Neuronal stem cell (in vitro differentiated cells): ENCODE measurements around the gene SOSTDC1.

Source experiments
- DNase-seq: peaks from one replicate; pipeline ENCODE4 v3.0.0-alpha.2; 2013; ENCODE audit warnings: low spot score
- H2AFZ ChIP-seq: one replicate; pipeline ENCODE4 v1.6.1; 2013; ENCODE audit warnings: mild to moderate bottlenecking, low read length, inconsistent platforms
- H2AK5ac ChIP-seq: 2 replicates; pipeline ENCODE4 v1.6.1; 2013; ENCODE audit warnings: low read depth, mild to moderate bottlenecking, inconsistent platforms, low read length, moderate library complexity, mixed read lengths
- H2BK120ac ChIP-seq: 2 replicates; pipeline ENCODE4 v1.6.1; 2013; ENCODE audit warnings: low read depth, mild to moderate bottlenecking, inconsistent platforms, low read length, moderate library complexity, mixed read lengths
- H2BK12ac ChIP-seq: one replicate; pipeline ENCODE4 v1.6.1; 2013; ENCODE audit warnings: low read length, inconsistent platforms
- H2BK15ac ChIP-seq: 2 replicates; pipeline ENCODE4 v1.6.1; 2013; ENCODE audit warnings: mild to moderate bottlenecking, low read length, inconsistent platforms, mixed read lengths
- H2BK5ac ChIP-seq: one replicate; pipeline ENCODE4 v1.6.1; 2013; ENCODE audit warnings: inconsistent platforms, mild to moderate bottlenecking, low read length, moderate library complexity
- H3K14ac ChIP-seq: one replicate; pipeline ENCODE4 v1.6.1; 2013; ENCODE audit warnings: low read length, inconsistent platforms
- H3K18ac ChIP-seq: 2 replicates; pipeline ENCODE4 v1.6.1; 2013; ENCODE audit warnings: low read length, inconsistent platforms
- H3K23ac ChIP-seq: 2 replicates; pipeline ENCODE4 v1.6.1; 2013; ENCODE audit warnings: low read depth, mild to moderate bottlenecking, mixed read lengths, low read length, inconsistent platforms; ENCODE audit not compliant: poor library complexity
- H3K27ac ChIP-seq: replicated peaks from 3 replicates; pipeline ENCODE4 v1.5.1; 2013; ENCODE audit warnings: low read length, inconsistent platforms
- H3K27me3 ChIP-seq, 3 experiments: 2 replicates each; pipeline ENCODE4 v1.6.1; 2013; ENCODE audit warnings: low read length in 3 of 3, mild to moderate bottlenecking in 2 of 3, inconsistent platforms in 1 of 3, low read depth in 1 of 3, mixed read lengths in 1 of 3, moderate library complexity in 1 of 3; ENCODE audit not compliant: control insufficient read depth in 3 of 3, insufficient read depth in 3 of 3
- H3K36me3 ChIP-seq, 2 donors: replicated peaks in 1 of 2; 2 replicates each; pipeline ENCODE4 v1.6.1; 2013; ENCODE audit warnings: low read length in 2 of 2; ENCODE audit not compliant: control insufficient read depth in 2 of 2, insufficient read depth in 2 of 2
- H3K4ac ChIP-seq: 2 replicates; pipeline ENCODE4 v1.6.1; 2013; ENCODE audit warnings: inconsistent platforms, mild to moderate bottlenecking, low read length, moderate library complexity
- H3K4me1 ChIP-seq, 2 donors: 1 replicate in 1 of 2; 2 replicates in 1 of 2; pipeline ENCODE4 v1.6.1; 2013; ENCODE audit warnings: low read length in 2 of 2, low read depth in 1 of 2; ENCODE audit not compliant: control insufficient read depth in 2 of 2, insufficient read depth in 1 of 2
- H3K4me2 ChIP-seq: one replicate; pipeline ENCODE4 v1.6.1; 2013; ENCODE audit warnings: mild to moderate bottlenecking, low read length, inconsistent platforms; ENCODE audit not compliant: insufficient read depth, poor library complexity, severe bottlenecking
- H3K4me3 ChIP-seq, 2 donors: 2 replicates each; pipeline ENCODE4 v1.5.1; 2013; ENCODE audit warnings: low read length in 2 of 2, mild to moderate bottlenecking in 2 of 2, inconsistent platforms in 1 of 2, moderate library complexity in 1 of 2
- H3K79me1 ChIP-seq: one replicate; pipeline ENCODE4 v1.6.1; 2013; ENCODE audit warnings: low read depth, mild to moderate bottlenecking, inconsistent platforms, low read length, moderate library complexity
- H3K9ac ChIP-seq: one replicate; pipeline ENCODE4 v1.6.1; 2013; ENCODE audit warnings: mild to moderate bottlenecking, low read depth, low read length, inconsistent platforms; ENCODE audit not compliant: poor library complexity
- H3K9me3 ChIP-seq, 2 donors: replicated peaks in 1 of 2; 2 replicates each; pipeline versions ENCODE3 to v1.6.1; 2013; ENCODE audit warnings: low read length in 2 of 2, mild to moderate bottlenecking in 2 of 2, inconsistent platforms in 1 of 2, low read depth in 1 of 2, mixed read lengths in 1 of 2, moderate library complexity in 1 of 2; ENCODE audit not compliant: control insufficient read depth in 2 of 2, insufficient read depth in 1 of 2
- H4K8ac ChIP-seq: one replicate; pipeline ENCODE4 v1.6.1; 2013; ENCODE audit warnings: low read depth, mild to moderate bottlenecking, inconsistent platforms, low read length, moderate library complexity
- H4K91ac ChIP-seq: one replicate; pipeline ENCODE4 v1.6.1; 2013; ENCODE audit warnings: low read length, low read depth, mild to moderate bottlenecking, inconsistent platforms; ENCODE audit not compliant: poor library complexity
- WGBS, 2 donors: extraction: QIAGEN DNeasy Blood & Tissue Kit; methylation state at CpG; one replicate each; pipeline ENCODE4 v1.1.7; 2013; ENCODE audit warnings: missing lambda C conversion rate in 2 of 2, mixed read lengths in 1 of 2; ENCODE audit not compliant: insufficient read length in 2 of 2, insufficient replicate concordance in 1 of 2; ENCODE audit errors: extremely low coverage in 2 of 2; 5-methylcytosine and 5-hydroxymethylcytosine counted together

Gene SOSTDC1

GRCh38 chr7:16419126-16419525 lies 46.4 kb downstream of the SOSTDC1 start:
- no CpG with 5 or more reads among the region's 1 CpG for WGBS, 2 donors
- Histone ChIP-seq H2BK15ac (no peak overlapping the region), H3K27me3 (no peaks in the 10 kb centered on the region)

GRCh38 chr7:16417906-16418305 lies 47.6 kb downstream of the SOSTDC1 start:
- H4K8ac ChIP-seq: no peak overlapping the region
- H3K79me1 ChIP-seq: no peaks in the 10 kb centered on the region
- no peak overlapping the region for H2AFZ ChIP-seq
- no peak overlapping the region for H3K9ac ChIP-seq
- H3K14ac ChIP-seq: no peak overlapping the region
- DNase-seq: no peak
- H3K36me3 ChIP-seq: no peaks in the 10 kb centered on the region
- peaks cover 0 to 6% of the 10 kb centered on the region in 2 donors for H3K9me3 ChIP-seq
- no peak overlapping the region for H3K4me3 ChIP-seq
- H3K27me3 ChIP-seq: no peaks in the 10 kb centered on the region
- H4K91ac ChIP-seq: no peak overlapping the region
- no peak overlapping the region for H2BK5ac ChIP-seq
- H2BK15ac ChIP-seq: no peak overlapping the region
- H2AK5ac ChIP-seq: no peak overlapping the region
- H3K18ac ChIP-seq: no peak overlapping the region
- no peak overlapping the region for H2BK120ac ChIP-seq
- H3K4me2 ChIP-seq: no peak overlapping the region
- no peak overlapping the region for H3K27ac ChIP-seq
- peaks cover 0 to 10% of the 10 kb centered on the region in 2 donors for H3K4me1 ChIP-seq
- no peak overlapping the region for H3K4ac ChIP-seq
- WGBS, 2 donors: no CpG with 5 or more reads among the region's 1 CpG
- H2BK12ac ChIP-seq: no peak overlapping the region
- H3K23ac ChIP-seq: no peak overlapping the region

More at GRCh38 chr7:16419126-16419525, 46.4 kb downstream of the SOSTDC1 start:
- H2AK5ac ChIP-seq: no peak overlapping the region
- H3K4me3 ChIP-seq: no peak overlapping the region
- H3K4ac ChIP-seq: no peak overlapping the region
- DNase-seq: no peak
- H3K4me1 ChIP-seq: peaks cover 0 to 10% of the 10 kb centered on the region in 2 donors
- no peak overlapping the region for H3K27ac ChIP-seq
- no peak overlapping the region for H2BK120ac ChIP-seq
- H2AFZ ChIP-seq: no peak overlapping the region
- H4K8ac ChIP-seq: no peak overlapping the region
- no peak overlapping the region for H2BK5ac ChIP-seq
- H3K9ac ChIP-seq: no peak overlapping the region
- H3K4me2 ChIP-seq: no peak overlapping the region
- H4K91ac ChIP-seq: no peak overlapping the region
- H3K14ac ChIP-seq: no peak overlapping the region
- no peaks in the 10 kb centered on the region for H3K36me3 ChIP-seq
- H3K23ac ChIP-seq: no peak overlapping the region
- H2BK12ac ChIP-seq: no peak overlapping the region
- H3K9me3 ChIP-seq: peaks cover 0 to 6% of the 10 kb centered on the region in 2 donors
- H3K18ac ChIP-seq: no peak overlapping the region
- H3K79me1 ChIP-seq: no peaks in the 10 kb centered on the region

- H3K14ac ChIP-seq: no peak overlapping the region
- no peaks in the 10 kb centered on the region for H3K36me3 ChIP-seq
- no peak overlapping the region for H2AFZ ChIP-seq
- H3K27ac ChIP-seq: no peak overlapping the region
- no CpG with 5 or more reads among the region's 7 CpGs for WGBS, 2 donors
- H3K9me3 ChIP-seq: no peaks in the 10 kb centered on the region
- no peak for DNase-seq
- no peak overlapping the region for H3K4me2 ChIP-seq
- no peak overlapping the region for H3K23ac ChIP-seq
- H2BK15ac ChIP-seq: no peak overlapping the region
- H4K91ac ChIP-seq: no peak overlapping the region
- no peaks in the 10 kb centered on the region for H3K79me1 ChIP-seq
- H2AK5ac ChIP-seq: no peak overlapping the region
- H2BK12ac ChIP-seq: no peak overlapping the region
- peaks cover 0 to 4% of the 10 kb centered on the region in 2 donors for H3K4me1 ChIP-seq
- H2BK120ac ChIP-seq: no peak overlapping the region
- H3K18ac ChIP-seq: no peak overlapping the region
- H4K8ac ChIP-seq: no peak overlapping the region
- H3K27me3 ChIP-seq: no peaks in the 10 kb centered on the region
- H3K4me3 ChIP-seq: no peak overlapping the region
- H3K9ac ChIP-seq: no peak overlapping the region
- H2BK5ac ChIP-seq: no peak overlapping the region
- H3K4ac ChIP-seq: no peak overlapping the region
Measured at GRCh38 chr7:16416289-16417282, 49.0 kb downstream of the SOSTDC1 start.
